Neural cell (in vitro differentiated cells): ENCODE measurements around the gene MAD2L1. TPM values are rescaled to one million over a fixed set of nuclear protein-coding genes. Genes with fewer than 3 reads are reported as not detected.

ENCODE experiments used
- H2AFZ ChIP-seq: fragments of 200-600, 300-800 bp; sonication (generic), shearing (Covaris generic); 2 replicates; pipeline ENCODE4 v1.6.0; 2014; ENCODE audit warnings: low read depth, mild to moderate bottlenecking, antibody characterized with exemption, low read length, moderate library complexity
- H3F3A ChIP-seq: fragments of 200-600 bp; shearing (Covaris generic); 2 replicates; pipeline ENCODE4 v1.6.1; 2016; ENCODE audit warnings: mild to moderate bottlenecking, moderate library complexity, mixed read lengths, antibody characterized with exemption, low read length; ENCODE audit not compliant: insufficient read depth, poor library complexity, severe bottlenecking
- H3K27ac ChIP-seq: fragments of 200-600, 300-800 bp; sonication (generic), shearing (Covaris generic); 2 replicates; pipeline ENCODE4 v1.5.1; 2014; ENCODE audit warnings: mild to moderate bottlenecking, low read length, moderate library complexity
- H3K27me3 ChIP-seq: fragments of 300-800, 200-600 bp; sonication (generic), shearing (Covaris generic); 2 replicates; pipeline ENCODE4 v1.6.0; 2014; ENCODE audit warnings: mild to moderate bottlenecking, low read depth, low read length, moderate library complexity; ENCODE audit not compliant: insufficient read depth
- H3K36me3 ChIP-seq: fragments of 300-800, 200-600 bp; sonication (generic), shearing (Covaris generic); 2 replicates; pipeline ENCODE4 v1.5.1; 2014; ENCODE audit warnings: mild to moderate bottlenecking, antibody characterized with exemption, low read length, moderate library complexity; ENCODE audit not compliant: insufficient read depth
- H3K4me2 ChIP-seq: fragments of 300-800, 200-600 bp; sonication (generic), shearing (Covaris generic); 2 replicates; pipeline ENCODE4 v1.6.0; 2014; ENCODE audit warnings: mild to moderate bottlenecking, low read length
- H3K4me3 ChIP-seq: fragments of 300-800, 200-600 bp; sonication (generic), shearing (Covaris generic); 2 replicates; pipeline ENCODE4 v1.5.1; 2014; ENCODE audit warnings: mild to moderate bottlenecking, low read length, moderate library complexity
- H3K79me2 ChIP-seq: fragments of 200-600 bp; shearing (Covaris generic); replicated peaks from 2 replicates; pipeline ENCODE4 v1.6.0; 2014; ENCODE audit warnings: mild to moderate bottlenecking, low read length, moderate library complexity; ENCODE audit not compliant: insufficient read depth
- H3K9ac ChIP-seq: fragments of 300-800, 200-600 bp; sonication (generic), shearing (Covaris generic); 2 replicates; pipeline ENCODE4 v1.6.1; 2016; ENCODE audit warnings: mild to moderate bottlenecking, low read length, mixed read lengths
- H3K9me2 ChIP-seq: fragments of 200-600 bp; shearing (Covaris generic); 2 replicates; pipeline ENCODE4 v1.6.1; 2016; ENCODE audit warnings: mild to moderate bottlenecking, low read length, mixed read lengths; ENCODE audit not compliant: insufficient read depth
- H3K9me3 ChIP-seq: fragments of 200-600, 300-800 bp; sonication (generic), shearing (Covaris generic); 2 replicates; pipeline ENCODE4 v1.6.1; 2016; ENCODE audit warnings: mild to moderate bottlenecking, mixed run types, low read length, moderate library complexity, mixed read lengths
- H4K20me1 ChIP-seq: fragments of 200-600 bp; shearing (Covaris generic); 2 replicates; pipeline ENCODE4 v1.6.1; 2016; ENCODE audit warnings: mild to moderate bottlenecking, mixed run types; ENCODE audit not compliant: insufficient read depth
- EP300 ChIP-seq: fragments of 450-650 bp; conservative IDR thresholded peaks from 2 replicates; pipeline ENCODE4 v1.6.1; 2014; ENCODE audit warnings: antibody characterized with exemption, mild to moderate bottlenecking, moderate library complexity; ENCODE audit not compliant: poor library complexity, severe bottlenecking
- EZH2 ChIP-seq: fragments of 200-600, 300-800 bp; shearing (Covaris generic), sonication (generic); IDR thresholded peaks from 2 replicates; pipeline ENCODE4 v1.6.1; 2014; ENCODE audit warnings: antibody characterized with exemption, low read length, borderline replicate concordance, mild to moderate bottlenecking; ENCODE audit not compliant: insufficient read depth, poor library complexity, severe bottlenecking
- MXI1 ChIP-seq: fragments of 450-650 bp; conservative IDR thresholded peaks from 2 replicates; pipeline ENCODE4 v1.6.1; 2014; ENCODE audit warnings: antibody characterized with exemption, mild to moderate bottlenecking; ENCODE audit not compliant: poor library complexity, severe bottlenecking
- POLR2AphosphoS5 ChIP-seq: IDR thresholded peaks from 2 replicates; pipeline ENCODE4 v1.6.1; 2012
- RAD21 ChIP-seq: fragments of 450-650 bp; conservative IDR thresholded peaks from 2 replicates; pipeline ENCODE4 v1.6.1; 2014; ENCODE audit warnings: antibody characterized with exemption, mild to moderate bottlenecking, moderate library complexity
- SMC3 ChIP-seq: fragments of 450-650 bp; conservative IDR thresholded peaks from 2 replicates; pipeline ENCODE4 v1.6.1; 2014; ENCODE audit warnings: antibody characterized with exemption, mild to moderate bottlenecking, moderate library complexity; ENCODE audit not compliant: poor library complexity
- TAF1 ChIP-seq: IDR thresholded peaks from 2 replicates; pipeline ENCODE4 v1.6.1; 2012; ENCODE audit warnings: low read depth
- polyA plus RNA-seq: library from polyadenylated mRNA; depleted of rRNA; stranded (reverse); fragments of >200 nt; gene quantifications from 2 replicates; pipeline ENCODE4 v1.2.3, GENCODE V29; 2014
- TF ChIP-seq, protein P1 (sequence below): IDR thresholded peaks from 2 replicates; pipeline ENCODE4 v1.6.1; 2012; ENCODE audit warnings: borderline replicate concordance
- TF ChIP-seq, protein P2 (sequence below): fragments of 450-650 bp; IDR thresholded peaks from 2 replicates; pipeline ENCODE4 v1.5.1; 2014; ENCODE audit warnings: antibody characterized with exemption, mild to moderate bottlenecking, moderate library complexity; ENCODE audit not compliant: poor library complexity, severe bottlenecking

The MAD2L1 gene
- polyA plus RNA-seq, 1 donor from 2014 or later, result 7.3 TPM

- no peak overlapping the region for H3K4me3 ChIP-seq
- H3K4me2 ChIP-seq, result no peak overlapping the region
- TF ChIP-seq EP300 (no peak), RAD21 (no peak), EZH2 (no peak), SMC3 (no peak), POLR2AphosphoS5 (no peak), TAF1 (no peak), MXI1 (no peak)
- TF ChIP-seq, protein P1, sequence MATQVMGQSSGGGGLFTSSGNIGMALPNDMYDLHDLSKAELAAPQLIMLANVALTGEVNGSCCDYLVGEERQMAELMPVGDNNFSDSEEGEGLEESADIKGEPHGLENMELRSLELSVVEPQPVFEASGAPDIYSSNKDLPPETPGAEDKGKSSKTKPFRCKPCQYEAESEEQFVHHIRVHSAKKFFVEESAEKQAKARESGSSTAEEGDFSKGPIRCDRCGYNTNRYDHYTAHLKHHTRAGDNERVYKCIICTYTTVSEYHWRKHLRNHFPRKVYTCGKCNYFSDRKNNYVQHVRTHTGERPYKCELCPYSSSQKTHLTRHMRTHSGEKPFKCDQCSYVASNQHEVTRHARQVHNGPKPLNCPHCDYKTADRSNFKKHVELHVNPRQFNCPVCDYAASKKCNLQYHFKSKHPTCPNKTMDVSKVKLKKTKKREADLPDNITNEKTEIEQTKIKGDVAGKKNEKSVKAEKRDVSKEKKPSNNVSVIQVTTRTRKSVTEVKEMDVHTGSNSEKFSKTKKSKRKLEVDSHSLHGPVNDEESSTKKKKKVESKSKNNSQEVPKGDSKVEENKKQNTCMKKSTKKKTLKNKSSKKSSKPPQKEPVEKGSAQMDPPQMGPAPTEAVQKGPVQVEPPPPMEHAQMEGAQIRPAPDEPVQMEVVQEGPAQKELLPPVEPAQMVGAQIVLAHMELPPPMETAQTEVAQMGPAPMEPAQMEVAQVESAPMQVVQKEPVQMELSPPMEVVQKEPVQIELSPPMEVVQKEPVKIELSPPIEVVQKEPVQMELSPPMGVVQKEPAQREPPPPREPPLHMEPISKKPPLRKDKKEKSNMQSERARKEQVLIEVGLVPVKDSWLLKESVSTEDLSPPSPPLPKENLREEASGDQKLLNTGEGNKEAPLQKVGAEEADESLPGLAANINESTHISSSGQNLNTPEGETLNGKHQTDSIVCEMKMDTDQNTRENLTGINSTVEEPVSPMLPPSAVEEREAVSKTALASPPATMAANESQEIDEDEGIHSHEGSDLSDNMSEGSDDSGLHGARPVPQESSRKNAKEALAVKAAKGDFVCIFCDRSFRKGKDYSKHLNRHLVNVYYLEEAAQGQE, result no peak
- TF ChIP-seq, protein P2, sequence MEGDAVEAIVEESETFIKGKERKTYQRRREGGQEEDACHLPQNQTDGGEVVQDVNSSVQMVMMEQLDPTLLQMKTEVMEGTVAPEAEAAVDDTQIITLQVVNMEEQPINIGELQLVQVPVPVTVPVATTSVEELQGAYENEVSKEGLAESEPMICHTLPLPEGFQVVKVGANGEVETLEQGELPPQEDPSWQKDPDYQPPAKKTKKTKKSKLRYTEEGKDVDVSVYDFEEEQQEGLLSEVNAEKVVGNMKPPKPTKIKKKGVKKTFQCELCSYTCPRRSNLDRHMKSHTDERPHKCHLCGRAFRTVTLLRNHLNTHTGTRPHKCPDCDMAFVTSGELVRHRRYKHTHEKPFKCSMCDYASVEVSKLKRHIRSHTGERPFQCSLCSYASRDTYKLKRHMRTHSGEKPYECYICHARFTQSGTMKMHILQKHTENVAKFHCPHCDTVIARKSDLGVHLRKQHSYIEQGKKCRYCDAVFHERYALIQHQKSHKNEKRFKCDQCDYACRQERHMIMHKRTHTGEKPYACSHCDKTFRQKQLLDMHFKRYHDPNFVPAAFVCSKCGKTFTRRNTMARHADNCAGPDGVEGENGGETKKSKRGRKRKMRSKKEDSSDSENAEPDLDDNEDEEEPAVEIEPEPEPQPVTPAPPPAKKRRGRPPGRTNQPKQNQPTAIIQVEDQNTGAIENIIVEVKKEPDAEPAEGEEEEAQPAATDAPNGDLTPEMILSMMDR, result no peak
- no peaks in the 10 kb centered on the region for H3K9me2 ChIP-seq
- H4K20me1 ChIP-seq, result no peaks in the 10 kb centered on the region
- no peak overlapping the region for H2AFZ ChIP-seq
- no peaks in the 10 kb centered on the region for H3F3A ChIP-seq
- no peaks in the 10 kb centered on the region for H3K36me3 ChIP-seq
- H3K27ac ChIP-seq, result no peak overlapping the region
- no peak overlapping the region for H3K9ac ChIP-seq
- no peaks in the 10 kb centered on the region for H3K79me2 ChIP-seq
- H3K27me3 ChIP-seq, result no peaks in the 10 kb centered on the region
- H3K9me3 ChIP-seq, result no peaks in the 10 kb centered on the region
Observed at GRCh38 chr4:120052856-120053255, 13.8 kb downstream of the MAD2L1 start.

- Histone ChIP-seq H3K9me2 (no peaks in the 10 kb centered on the region), H3K4me2 (no peak overlapping the region), H3F3A (no peaks in the 10 kb centered on the region), H3K27me3 (no peaks in the 10 kb centered on the region), H3K9ac (no peak overlapping the region), H3K79me2 (no peaks in the 10 kb centered on the region), H2AFZ (no peak overlapping the region), H3K27ac (no peak overlapping the region), H4K20me1 (no peaks in the 10 kb centered on the region), H3K4me3 (no peak overlapping the region), H3K9me3 (no peaks in the 10 kb centered on the region), H3K36me3 (no peaks in the 10 kb centered on the region)
- TF ChIP-seq, protein P2, result no peak
- TF ChIP-seq RAD21, result no peak
- no peak for TF ChIP-seq EP300
- TF ChIP-seq TAF1, result no peak
- no peak for TF ChIP-seq MXI1
- TF ChIP-seq EZH2, result no peak
- no peak for TF ChIP-seq SMC3
- TF ChIP-seq, protein P1, result no peak
- TF ChIP-seq POLR2AphosphoS5, result no peak
Observed at GRCh38 chr4:120051253-120051652, 15.4 kb downstream of the MAD2L1 start.
